ENCODE results near the gene OR10H1. TPM values are rescaled to one million over a fixed set of nuclear protein-coding genes. Genes with fewer than 3 reads are reported as not detected.
"Not testable (repeated sequence)": the region's sequence is repeated elsewhere in the genome, so short reads cannot be mapped to it uniquely, and the experiment has no call there.

Gene OR10H1
- total RNA-seq, 1 experiment from 2014 or later = not detected

GRCh38 chr19:15828611-15829305 lies 13.3 kb upstream of the OR10H1 start:
- H3K27ac Mint-ChIP-seq; DNase-seq (ENCODE audit: low spot score); ATAC-seq; CTCF ChIA-PET; H3K4me3 Mint-ChIP-seq; H3K4me1 Mint-ChIP-seq: not testable (repeated sequence)
- Mint-ChIP-seq H3K9me3 (peaks cover 47% of the 10 kb centered on the region), H3K36me3 (peaks cover 27% of the 10 kb centered on the region), H3K27me3 (ENCODE audit: low read depth) (peaks cover 20% of the 10 kb centered on the region)
- POLR2A ChIA-PET = interaction anchor here (0.5 kb wide), 1 partner anchor 15 kb away, joined by 8 read pairs; no protein-coding TSS in a partner anchor

- ATAC-seq = no peak
- DNase-seq (ENCODE audit: low spot score) = no peak
- POLR2A ChIA-PET = interaction anchor here (0.5 kb wide), 1 partner anchor 16 kb away, joined by 8 read pairs; no protein-coding TSS in a partner anchor
- peaks cover 20% of the 10 kb centered on the region for H3K27me3 Mint-ChIP-seq (ENCODE audit: low read depth)
- TF ChIP-seq KAT7 (CRISPR knock-in tag; IDR thresholded peaks at IDR 0.05; ENCODE audit: borderline replicate concordance) (no peak), TEAD1 (CRISPR knock-in tag; IDR thresholded peaks at IDR 0.05) (no peak), ARID4B (CRISPR knock-in tag; IDR thresholded peaks at IDR 0.05; ENCODE audit: borderline replicate concordance) (no peak), NR1H2 (CRISPR knock-in tag; IDR thresholded peaks at IDR 0.05) (no peak), E2F4 (CRISPR knock-in tag; IDR thresholded peaks at IDR 0.05; ENCODE audit: borderline replicate concordance, low read depth) (no peak), ZNF532 (CRISPR knock-in tag; IDR thresholded peaks at IDR 0.05; ENCODE audit: borderline replicate concordance) (no peak), GTF2I (CRISPR knock-in tag; conservative IDR thresholded peaks at IDR 0.05) (no peak), ZNF232 (CRISPR knock-in tag; IDR thresholded peaks at IDR 0.05) (no peak), TP53 (CRISPR knock-in tag; IDR thresholded peaks at IDR 0.05) (no peak), ZNF423 (CRISPR knock-in tag; IDR thresholded peaks at IDR 0.05) (no peak), PRRX2 (CRISPR knock-in tag; IDR thresholded peaks at IDR 0.05) (no peak), AFF4 (CRISPR knock-in tag; IDR thresholded peaks at IDR 0.05; ENCODE audit: borderline replicate concordance) (no peak), CBFB (CRISPR knock-in tag; IDR thresholded peaks at IDR 0.05; ENCODE audit: low read depth) (no peak), ZNF425 (CRISPR knock-in tag; conservative IDR thresholded peaks at IDR 0.05) (no peak), ZNF416 (CRISPR knock-in tag; IDR thresholded peaks at IDR 0.05) (no peak), GRHL2 (CRISPR knock-in tag; IDR thresholded peaks at IDR 0.05; ENCODE audit: insufficient replicate concordance, severe bottlenecking) (no peak)
- H3K4me1 Mint-ChIP-seq = 0 out of 2 replicates have a peak, but pooled peaks cover 3% of the 10 kb centered on the region
- CTCF ChIA-PET = no interaction called here
- H3K9me3 Mint-ChIP-seq = peaks cover 48% of the 10 kb centered on the region
- H3K36me3 Mint-ChIP-seq = peaks cover 27% of the 10 kb centered on the region
- no peak overlapping the region for H3K4me3 Mint-ChIP-seq
- no peak overlapping the region for H3K27ac Mint-ChIP-seq
Observed at GRCh38 chr19:15828121-15828610, 12.7 kb upstream of the OR10H1 start.
